SK-N-SH treated with all-trans-retinoic acid at 6 μM for 48 hours (cell line): ENCODE data around the gene ST6GAL1.

ENCODE experiments used
- ATAC-seq: fragments of 200-7000 bp; cut with Tn5 transposase; 3 replicates; pipeline ENCODE4 v1.9.1; 2020; ENCODE audit warnings: mild to moderate bottlenecking, moderate library complexity
- ARNTL ChIP-seq: fragments of 450-650 bp; formaldehyde crosslinking; IDR thresholded peaks from 2 replicates; pipeline ENCODE4 v1.5.0; 2020; ENCODE audit warnings: low read depth, mild to moderate bottlenecking, moderate library complexity, borderline replicate concordance
- BACH2 ChIP-seq: fragments of 250-450 bp; sonication (Bioruptor Pico); IDR thresholded peaks from 2 replicates; pipeline ENCODE4 v1.9.0; 2021; ENCODE audit warnings: mild to moderate bottlenecking, borderline replicate concordance
- CREB5 ChIP-seq: fragments of 250-450 bp; sonication (Bioruptor Pico); IDR thresholded peaks from 2 replicates; pipeline ENCODE4 v1.5.1; 2020; ENCODE audit warnings: low read depth, mild to moderate bottlenecking, moderate library complexity
- CSDC2 ChIP-seq: fragments of 250-450 bp; sonication (Bioruptor Pico); IDR thresholded peaks from 2 replicates; pipeline ENCODE4 v1.5.0; 2020; ENCODE audit warnings: mild to moderate bottlenecking, moderate library complexity
- CSRNP3 ChIP-seq: fragments of 250-450 bp; sonication (Bioruptor Pico); IDR thresholded peaks from 2 replicates; pipeline ENCODE4 v1.5.1; 2021; ENCODE audit warnings: mild to moderate bottlenecking, moderate library complexity
- ESRRG ChIP-seq: fragments of 250-450 bp; sonication (Bioruptor Pico); IDR thresholded peaks from 2 replicates; pipeline ENCODE4 v1.6.1; 2021; ENCODE audit warnings: mild to moderate bottlenecking
- ISL1 ChIP-seq: fragments of 250-450 bp; sonication (Bioruptor Pico); IDR thresholded peaks from 2 replicates; pipeline ENCODE4 v2.1.2; 2022; ENCODE audit warnings: mild to moderate bottlenecking, moderate library complexity
- OSR1 ChIP-seq: fragments of 250-450 bp; sonication (Bioruptor Pico); IDR thresholded peaks from 2 replicates; pipeline ENCODE4 v1.8.0; 2022; ENCODE audit warnings: moderate library complexity, mild to moderate bottlenecking, inconsistent platforms
- PATZ1 ChIP-seq: fragments of 250-450 bp; sonication (Bioruptor Pico); IDR thresholded peaks from 2 replicates; pipeline ENCODE4 v1.8.0; 2020; ENCODE audit warnings: mild to moderate bottlenecking, moderate library complexity, borderline replicate concordance
- POU6F1 ChIP-seq: fragments of 250-450 bp; sonication (Bioruptor Pico); IDR thresholded peaks from 2 replicates; pipeline ENCODE4 v1.8.0; 2021; ENCODE audit warnings: low read depth, mild to moderate bottlenecking, moderate library complexity, borderline replicate concordance
- PPARA ChIP-seq: fragments of 250-450 bp; sonication (Bioruptor Pico); IDR thresholded peaks from 2 replicates; pipeline ENCODE4 v1.5.0; 2020; ENCODE audit warnings: mild to moderate bottlenecking, borderline replicate concordance
- RARB ChIP-seq: fragments of 250-450 bp; sonication (Bioruptor Pico); IDR thresholded peaks from 2 replicates; pipeline ENCODE4 v1.8.0; 2021; ENCODE audit warnings: mild to moderate bottlenecking, moderate library complexity
- SNAI2 ChIP-seq: fragments of 250-450 bp; sonication (Bioruptor Pico); IDR thresholded peaks from 2 replicates; pipeline ENCODE4 v1.5.0; 2020; ENCODE audit warnings: mild to moderate bottlenecking, moderate library complexity
- TCF4 ChIP-seq: fragments of 250-450 bp; sonication (Bioruptor Pico); IDR thresholded peaks from 2 replicates; pipeline ENCODE4 v1.8.0; 2021; ENCODE audit warnings: mild to moderate bottlenecking, moderate library complexity, borderline replicate concordance
- TOX ChIP-seq: fragments of 250-450 bp; sonication (Bioruptor Pico); IDR thresholded peaks from 2 replicates; pipeline ENCODE4 v1.8.0; 2021; ENCODE audit warnings: mild to moderate bottlenecking, moderate library complexity, borderline replicate concordance
- TSHZ2 ChIP-seq: fragments of 250-450 bp; sonication (Bioruptor Pico); IDR thresholded peaks from 2 replicates; pipeline ENCODE4 v1.5.0; 2020; ENCODE audit warnings: mild to moderate bottlenecking, moderate library complexity
- ZC3H10 ChIP-seq: fragments of 250-450 bp; sonication (Bioruptor Pico); IDR thresholded peaks from 2 replicates; pipeline ENCODE4 v1.5.1; 2021; ENCODE audit warnings: mild to moderate bottlenecking, moderate library complexity
- ZFP3 ChIP-seq: fragments of 250-450 bp; sonication (Bioruptor Pico); IDR thresholded peaks from 2 replicates; pipeline ENCODE4 v1.5.0; 2020; ENCODE audit warnings: mild to moderate bottlenecking, moderate library complexity
- ZFP30 ChIP-seq: fragments of 450-650 bp; formaldehyde crosslinking; IDR thresholded peaks from 2 replicates; pipeline ENCODE4 v1.5.0; 2022; ENCODE audit warnings: mild to moderate bottlenecking, moderate library complexity
- ZNF565 ChIP-seq: fragments of 450-650 bp; formaldehyde crosslinking; conservative IDR thresholded peaks from 2 replicates; pipeline ENCODE4 v1.5.0; 2020; ENCODE audit warnings: low read depth, mild to moderate bottlenecking, moderate library complexity
- ZNF8 ChIP-seq: fragments of 450-650 bp; formaldehyde crosslinking; IDR thresholded peaks from 2 replicates; pipeline ENCODE4 v1.5.0; 2020; ENCODE audit warnings: mild to moderate bottlenecking, moderate library complexity

The ST6GAL1 gene

GRCh38 chr3:187000711-187001151 lies 70.4 kb downstream of the ST6GAL1 start:
- no peak for ATAC-seq

GRCh38 chr3:187002915-187003314 lies 72.6 kb downstream of the ST6GAL1 start:
- ATAC-seq = no peak
- TF ChIP-seq ZNF8 (CRISPR knock-in tag) = no peak
- TF ChIP-seq ZNF565 (CRISPR knock-in tag) = no peak
- no peak for TF ChIP-seq ARNTL
- TF ChIP-seq ESRRG (CRISPR knock-in tag) = no peak
- no peak for TF ChIP-seq CREB5 (CRISPR knock-in tag)

More at GRCh38 chr3:187000711-187001151, 70.4 kb downstream of the ST6GAL1 start:
- no peak for TF ChIP-seq ARNTL
- no peak for TF ChIP-seq TCF4 (CRISPR knock-in tag)
- TF ChIP-seq ZFP3 (CRISPR knock-in tag) = no peak
- TF ChIP-seq CREB5 (CRISPR knock-in tag) = no peak
- TF ChIP-seq BACH2 (CRISPR knock-in tag) = no peak
- no peak for TF ChIP-seq OSR1 (CRISPR knock-in tag)
- TF ChIP-seq PPARA (CRISPR knock-in tag) = no peak
- TF ChIP-seq POU6F1 (CRISPR knock-in tag) = no peak
- no peak for TF ChIP-seq PATZ1 (CRISPR knock-in tag)
- TF ChIP-seq ZNF565 (CRISPR knock-in tag) = no peak
- TF ChIP-seq ESRRG (CRISPR knock-in tag) = no peak
- TF ChIP-seq ZNF8 (CRISPR knock-in tag) = no peak
- TF ChIP-seq TSHZ2 (CRISPR knock-in tag) = no peak
- TF ChIP-seq RARB (CRISPR knock-in tag) = no peak
- no peak for TF ChIP-seq CSDC2
- TF ChIP-seq SNAI2 (CRISPR knock-in tag) = no peak
- no peak for TF ChIP-seq ZC3H10 (CRISPR knock-in tag)
- TF ChIP-seq CSRNP3 = no peak
- TF ChIP-seq, all 23 proteins: peak for 0

- no peak for ATAC-seq
- no peak for TF ChIP-seq TSHZ2 (CRISPR knock-in tag)
- no peak for TF ChIP-seq TOX (CRISPR knock-in tag)
- no peak for TF ChIP-seq ZNF8 (CRISPR knock-in tag)
- TF ChIP-seq ESRRG (CRISPR knock-in tag) = no peak
- TF ChIP-seq ZFP3 (CRISPR knock-in tag) = no peak
- TF ChIP-seq ZC3H10 (CRISPR knock-in tag) = no peak
- TF ChIP-seq ZFP30 (CRISPR knock-in tag) = no peak
- no peak for TF ChIP-seq TCF4 (CRISPR knock-in tag)
- no peak for TF ChIP-seq ISL1
- no peak for TF ChIP-seq PATZ1 (CRISPR knock-in tag)
- no peak for TF ChIP-seq RARB (CRISPR knock-in tag)
Observed at GRCh38 chr3:187005827-187006481, 75.6 kb downstream of the ST6GAL1 start.
